D721Med (cell line): ENCODE measurements around the gene MLST8.

Source experiments
- DNase-seq: peaks from one replicate; pipeline ENCODE4 v3.0.0; 2011; ENCODE audit warnings: low spot score; ENCODE audit not compliant: insufficient read length
- FAIRE-seq: peaks from 2 replicates; lab custom pipeline; 2011; peaks lifted over from hg19 to GRCh38; lab: Jason Lieb, UNC
- TF ChIP-seq, protein P1 (sequence below): IDR thresholded peaks from 2 replicates; pipeline ENCODE4 v1.5.1; 2012; ENCODE audit warnings: mild to moderate bottlenecking, control low read depth; ENCODE audit not compliant: insufficient read depth; ENCODE audit errors: missing control alignments

Gene MLST8

GRCh38 chr16:2226918-2227317 is 21.7 kb downstream of the MLST8 start:
- FAIRE-seq (no peak), DNase-seq (no peak)
- TF ChIP-seq, protein P1, sequence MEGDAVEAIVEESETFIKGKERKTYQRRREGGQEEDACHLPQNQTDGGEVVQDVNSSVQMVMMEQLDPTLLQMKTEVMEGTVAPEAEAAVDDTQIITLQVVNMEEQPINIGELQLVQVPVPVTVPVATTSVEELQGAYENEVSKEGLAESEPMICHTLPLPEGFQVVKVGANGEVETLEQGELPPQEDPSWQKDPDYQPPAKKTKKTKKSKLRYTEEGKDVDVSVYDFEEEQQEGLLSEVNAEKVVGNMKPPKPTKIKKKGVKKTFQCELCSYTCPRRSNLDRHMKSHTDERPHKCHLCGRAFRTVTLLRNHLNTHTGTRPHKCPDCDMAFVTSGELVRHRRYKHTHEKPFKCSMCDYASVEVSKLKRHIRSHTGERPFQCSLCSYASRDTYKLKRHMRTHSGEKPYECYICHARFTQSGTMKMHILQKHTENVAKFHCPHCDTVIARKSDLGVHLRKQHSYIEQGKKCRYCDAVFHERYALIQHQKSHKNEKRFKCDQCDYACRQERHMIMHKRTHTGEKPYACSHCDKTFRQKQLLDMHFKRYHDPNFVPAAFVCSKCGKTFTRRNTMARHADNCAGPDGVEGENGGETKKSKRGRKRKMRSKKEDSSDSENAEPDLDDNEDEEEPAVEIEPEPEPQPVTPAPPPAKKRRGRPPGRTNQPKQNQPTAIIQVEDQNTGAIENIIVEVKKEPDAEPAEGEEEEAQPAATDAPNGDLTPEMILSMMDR: no peak

GRCh38 chr16:2228161-2228824 is 23.0 kb downstream of the MLST8 start:
- TF ChIP-seq, protein P1: no peak
- DNase-seq: no peak
- FAIRE-seq: no peak

DNA sequence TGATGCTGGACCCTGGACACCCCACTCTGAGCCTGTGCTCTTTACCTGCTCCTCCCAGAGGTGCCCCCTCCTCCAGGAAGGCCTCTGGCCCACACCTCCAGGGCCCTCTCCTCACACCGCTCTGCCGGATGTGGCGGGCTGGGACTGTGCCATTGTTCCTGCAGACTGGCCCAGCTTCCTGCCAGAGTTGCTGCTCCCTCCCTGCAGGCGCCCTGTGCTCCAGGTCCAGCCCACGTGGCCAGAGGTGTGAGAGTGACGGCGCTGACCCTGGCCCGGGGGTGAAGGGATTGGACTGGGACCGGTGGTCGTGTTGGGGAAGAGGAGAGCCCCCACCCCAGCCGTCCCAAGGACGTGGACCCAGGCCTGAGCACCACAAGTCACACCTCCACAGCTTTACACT is 23.8 kb downstream of the MLST8 start:
- FAIRE-seq (no peak), DNase-seq (no peak)
- TF ChIP-seq, protein P1: no peak

GRCh38 chr16:2229632-2230250 is 24.5 kb downstream of the MLST8 start:
- FAIRE-seq (no peak), DNase-seq (no peak)
- TF ChIP-seq, protein P1: no peak

- TF ChIP-seq, protein P1: no peak
- FAIRE-seq: no peak
- DNase-seq: no peak
Observed at GRCh38 chr16:2230376-2230775, 25.1 kb downstream of the MLST8 start.

GRCh38 chr16:2231016-2231931 is 26.0 kb downstream of the MLST8 start:
- no peak for DNase-seq
- TF ChIP-seq, protein P1: no peak
- no peak for FAIRE-seq
